HEK293 (cell line): ENCODE data around the gene PLPPR1.

Experiments
- CTCF ChIA-PET: fragments of 350-600 bp; formaldehyde crosslinking; extraction: SDS; loops from one replicate; lab custom pipeline; 2021; ENCODE audit warnings: antibody characterized with exemption; lab: Yijun Ruan, JAX
- POLR2A ChIA-PET: fragments of 300-600 bp; formaldehyde crosslinking; extraction: SDS; loops from one replicate; lab custom pipeline; 2020; ENCODE audit warnings: antibody characterized with exemption, inconsistent platforms; lab: Yijun Ruan, JAX
- H3K27ac ChIP-seq: fragments of 200-500 bp; sonication (Bioruptor generic); 2 replicates; pipeline ENCODE4 v1.5.1; 2014; ENCODE audit warnings: low read depth, low read length, control low read depth, inconsistent platforms; ENCODE audit errors: extremely low read depth
- H3K36me3 ChIP-seq, 2 experiments: fragments of 200-500 bp in 1 of 2; sonication (Bioruptor generic) in 1 of 2; 1 replicate in 1 of 2; 2 replicates in 1 of 2; pipeline ENCODE4 v1.5.1; 2014 to 2017; ENCODE audit warnings: inconsistent platforms in 2 of 2, low read length in 2 of 2; ENCODE audit not compliant: control insufficient read depth in 2 of 2, insufficient read depth in 1 of 2
- H3K4me1 ChIP-seq: fragments of 200-500 bp; sonication (Bioruptor generic); 2 replicates; pipeline ENCODE4 v1.5.1; 2014; ENCODE audit warnings: mild to moderate bottlenecking, low read length, inconsistent platforms; ENCODE audit not compliant: control insufficient read depth, insufficient read depth
- H3K4me3 ChIP-seq: 2 replicates; pipeline ENCODE4 v1.5.1; 2011; ENCODE audit warnings: low read depth, mild to moderate bottlenecking, control low read depth, low read length, moderate library complexity
- H3K9me3 ChIP-seq: fragments of 200-500 bp; sonication (Bioruptor generic); 2 replicates; pipeline ENCODE4 v1.5.1; 2014; ENCODE audit warnings: low read depth, low read length, inconsistent platforms; ENCODE audit not compliant: control insufficient read depth, insufficient read depth
- KLF7 ChIP-seq: fragments of 450-650 bp; formaldehyde crosslinking; IDR thresholded peaks from 2 replicates; pipeline ENCODE4 v1.5.1; 2016; ENCODE audit warnings: missing biosample characterization, missing genetic modification characterization, borderline replicate concordance
- SP3 ChIP-seq: fragments of 450-650 bp; formaldehyde crosslinking; IDR thresholded peaks from 2 replicates; pipeline ENCODE4 v1.5.1; 2016; ENCODE audit warnings: missing biosample characterization, missing genetic modification characterization
- ZNF112 ChIP-seq: fragments of 450-650 bp; formaldehyde crosslinking; IDR thresholded peaks from 2 replicates; pipeline ENCODE4 v1.5.0; 2017; ENCODE audit warnings: missing biosample characterization, missing genetic modification characterization
- ZNF146 ChIP-seq: fragments of 450-650 bp; formaldehyde crosslinking; IDR thresholded peaks from 2 replicates; pipeline ENCODE4 v1.5.1; 2016; ENCODE audit warnings: missing biosample characterization, missing genetic modification characterization
- ZNF174 ChIP-seq: fragments of 450-650 bp; formaldehyde crosslinking; IDR thresholded peaks from 2 replicates; pipeline ENCODE4 v1.5.0; 2017; ENCODE audit warnings: missing biosample characterization, mild to moderate bottlenecking, missing genetic modification characterization
- ZNF24 ChIP-seq: fragments of 450-650 bp; formaldehyde crosslinking; IDR thresholded peaks from 2 replicates; pipeline ENCODE4 v1.5.1; 2016; ENCODE audit warnings: missing biosample characterization, missing genetic modification characterization
- ZNF571 ChIP-seq: fragments of 450-650 bp; formaldehyde crosslinking; IDR thresholded peaks from 2 replicates; pipeline ENCODE4 v1.5.0; 2017; ENCODE audit warnings: missing biosample characterization, missing genetic modification characterization
- ZNF600 ChIP-seq: fragments of 450-650 bp; formaldehyde crosslinking; IDR thresholded peaks from 2 replicates; pipeline ENCODE4 v1.5.1; 2016; ENCODE audit warnings: missing biosample characterization, missing genetic modification characterization
- ZNF624 ChIP-seq: fragments of 450-650 bp; formaldehyde crosslinking; IDR thresholded peaks from 2 replicates; pipeline ENCODE4 v1.5.1; 2017; ENCODE audit warnings: missing biosample characterization, missing genetic modification characterization
- ZNF837 ChIP-seq: fragments of 450-650 bp; formaldehyde crosslinking; IDR thresholded peaks from 2 replicates; pipeline ENCODE4 v1.5.1; 2016; ENCODE audit warnings: missing biosample characterization, missing genetic modification characterization
- TF ChIP-seq, protein P1 (sequence below): fragments of 450-650 bp; formaldehyde crosslinking; IDR thresholded peaks from 2 replicates; pipeline ENCODE4 v1.5.1; 2017; ENCODE audit warnings: missing biosample characterization, missing genetic modification characterization
- TF ChIP-seq, protein P2 (sequence below): fragments of 450-650 bp; formaldehyde crosslinking; IDR thresholded peaks from 2 replicates; pipeline ENCODE4 v1.5.1; 2017; ENCODE audit warnings: missing biosample characterization, missing genetic modification characterization
- TF ChIP-seq, protein P3 (sequence below): fragments of 450-650 bp; formaldehyde crosslinking; IDR thresholded peaks from 2 replicates; pipeline ENCODE4 v1.5.1; 2016; ENCODE audit warnings: missing biosample characterization, missing genetic modification characterization, borderline replicate concordance

Gene PLPPR1

DNA sequence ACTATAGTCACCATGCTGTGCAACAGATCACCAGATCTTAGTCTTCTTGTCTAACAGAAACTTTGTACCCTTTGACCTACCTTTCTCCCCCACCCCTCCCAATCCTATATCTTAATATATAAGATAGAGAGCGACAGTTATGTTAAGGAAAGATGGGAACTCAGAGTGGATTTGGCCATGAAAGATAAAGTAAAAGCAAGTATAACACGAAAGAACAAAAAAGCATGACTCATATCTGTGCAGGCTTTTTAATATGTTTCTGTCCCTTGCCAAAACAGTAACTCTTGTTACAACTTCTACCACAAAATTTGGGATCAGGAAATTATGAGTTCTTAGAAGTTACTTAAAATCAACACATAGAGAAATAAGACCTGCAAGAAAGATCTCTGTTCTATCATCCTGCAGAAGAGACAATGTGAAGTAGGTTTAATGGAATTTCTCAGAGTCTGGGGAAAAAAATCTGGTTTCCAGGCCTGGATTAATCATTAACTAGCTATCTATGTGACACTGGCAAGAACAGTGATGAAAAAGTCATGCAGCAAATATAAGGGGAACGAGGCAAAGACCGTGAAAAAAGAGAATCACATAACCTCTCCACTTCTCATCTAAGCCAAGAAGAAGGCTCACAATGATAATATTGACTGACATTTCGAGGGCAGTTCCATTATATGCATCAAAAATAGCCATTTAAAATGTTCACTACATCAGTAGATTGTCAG lies 337.7 kb downstream of the PLPPR1 start:
- Histone ChIP-seq H3K27ac (no peak overlapping the region), H3K9me3 (no peaks in the 10 kb centered on the region), H3K36me3 (no peaks in the 10 kb centered on the region), H3K4me3 (no peak overlapping the region), H3K4me1 (no peaks in the 10 kb centered on the region)
- ChIA-PET CTCF (no interaction called here), POLR2A (no interaction called here)
- TF ChIP-seq KLF7, result no peak
- TF ChIP-seq ZNF600 (tag by site-specific recombination), result no peak
- TF ChIP-seq, protein P1, sequence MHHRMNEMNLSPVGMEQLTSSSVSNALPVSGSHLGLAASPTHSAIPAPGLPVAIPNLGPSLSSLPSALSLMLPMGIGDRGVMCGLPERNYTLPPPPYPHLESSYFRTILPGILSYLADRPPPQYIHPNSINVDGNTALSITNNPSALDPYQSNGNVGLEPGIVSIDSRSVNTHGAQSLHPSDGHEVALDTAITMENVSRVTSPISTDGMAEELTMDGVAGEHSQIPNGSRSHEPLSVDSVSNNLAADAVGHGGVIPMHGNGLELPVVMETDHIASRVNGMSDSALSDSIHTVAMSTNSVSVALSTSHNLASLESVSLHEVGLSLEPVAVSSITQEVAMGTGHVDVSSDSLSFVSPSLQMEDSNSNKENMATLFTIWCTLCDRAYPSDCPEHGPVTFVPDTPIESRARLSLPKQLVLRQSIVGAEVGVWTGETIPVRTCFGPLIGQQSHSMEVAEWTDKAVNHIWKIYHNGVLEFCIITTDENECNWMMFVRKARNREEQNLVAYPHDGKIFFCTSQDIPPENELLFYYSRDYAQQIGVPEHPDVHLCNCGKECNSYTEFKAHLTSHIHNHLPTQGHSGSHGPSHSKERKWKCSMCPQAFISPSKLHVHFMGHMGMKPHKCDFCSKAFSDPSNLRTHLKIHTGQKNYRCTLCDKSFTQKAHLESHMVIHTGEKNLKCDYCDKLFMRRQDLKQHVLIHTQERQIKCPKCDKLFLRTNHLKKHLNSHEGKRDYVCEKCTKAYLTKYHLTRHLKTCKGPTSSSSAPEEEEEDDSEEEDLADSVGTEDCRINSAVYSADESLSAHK (tag by site-specific recombination), result no peak
- TF ChIP-seq ZNF24, result no peak

DNA sequence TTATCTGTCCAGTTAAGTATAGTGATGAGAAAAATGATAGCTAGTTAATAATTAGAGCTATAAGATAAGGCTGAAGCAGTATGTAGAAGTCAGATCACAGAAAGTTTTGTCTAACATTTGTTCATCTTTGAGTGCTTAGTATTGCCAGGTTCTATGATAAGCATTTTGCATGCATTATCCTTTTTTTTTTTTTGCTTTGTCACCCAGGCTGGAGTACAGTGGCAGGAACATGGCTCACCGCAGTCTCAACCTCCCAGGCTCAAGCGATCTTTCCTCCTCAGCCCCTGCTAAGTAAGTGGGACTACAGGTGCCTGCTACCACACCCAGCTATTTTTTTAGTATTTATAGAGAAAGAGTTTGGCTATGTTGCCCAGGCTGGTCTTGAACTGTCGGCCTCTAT lies 338.8 kb downstream of the PLPPR1 start:
- Histone ChIP-seq H3K9me3 (no peaks in the 10 kb centered on the region), H3K27ac (no peak overlapping the region), H3K36me3 (no peaks in the 10 kb centered on the region), H3K4me1 (no peaks in the 10 kb centered on the region), H3K4me3 (no peak overlapping the region)
- POLR2A ChIA-PET, result no interaction called here
- CTCF ChIA-PET, result interaction anchor here (0.6 to 1.0 kb wide), 6 partner anchors 14 to 851 kb away, joined by 3 to 5 read pairs (median 4); no protein-coding TSS in a partner anchor
- TF ChIP-seq ZNF174 (no peak), ZNF146 (tag by site-specific recombination) (no peak)

DNA sequence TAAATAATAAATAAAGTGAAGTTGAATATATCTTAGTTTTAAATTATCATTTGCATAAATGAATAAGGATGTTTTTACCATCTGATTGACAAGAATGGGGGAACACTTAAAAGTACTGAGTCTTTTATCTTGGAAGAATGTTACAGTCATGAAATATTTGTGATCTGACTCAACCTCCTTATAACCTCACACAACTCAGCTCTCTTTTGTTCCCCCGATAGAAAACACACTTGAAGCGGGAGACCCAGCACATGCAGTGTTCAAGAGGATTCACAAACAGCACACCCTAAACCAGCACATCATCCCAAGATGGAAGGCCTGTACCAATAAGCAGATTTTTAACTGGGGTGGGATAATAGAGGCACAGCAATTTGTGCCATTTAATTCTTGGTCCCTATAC lies 340.8 kb downstream of the PLPPR1 start:
- ChIA-PET POLR2A (no interaction called here), CTCF (interaction anchor here (1.0 to 7.2 kb wide), 2 partner anchors 19 to 57 kb away, joined by 4 to 38 read pairs; no protein-coding TSS in a partner anchor)
- Histone ChIP-seq H3K9me3 (no peaks in the 10 kb centered on the region), H3K4me3 (no peak overlapping the region), H3K27ac (no peak overlapping the region), H3K4me1 (no peaks in the 10 kb centered on the region), H3K36me3 (no peaks in the 10 kb centered on the region)
- no peak for TF ChIP-seq SP3 (tag by site-specific recombination)
- TF ChIP-seq ZNF624, result no peak
- TF ChIP-seq ZNF112 (tag by site-specific recombination), result no peak
- TF ChIP-seq ZNF837 (tag by site-specific recombination), result no peak
- TF ChIP-seq, protein P2, sequence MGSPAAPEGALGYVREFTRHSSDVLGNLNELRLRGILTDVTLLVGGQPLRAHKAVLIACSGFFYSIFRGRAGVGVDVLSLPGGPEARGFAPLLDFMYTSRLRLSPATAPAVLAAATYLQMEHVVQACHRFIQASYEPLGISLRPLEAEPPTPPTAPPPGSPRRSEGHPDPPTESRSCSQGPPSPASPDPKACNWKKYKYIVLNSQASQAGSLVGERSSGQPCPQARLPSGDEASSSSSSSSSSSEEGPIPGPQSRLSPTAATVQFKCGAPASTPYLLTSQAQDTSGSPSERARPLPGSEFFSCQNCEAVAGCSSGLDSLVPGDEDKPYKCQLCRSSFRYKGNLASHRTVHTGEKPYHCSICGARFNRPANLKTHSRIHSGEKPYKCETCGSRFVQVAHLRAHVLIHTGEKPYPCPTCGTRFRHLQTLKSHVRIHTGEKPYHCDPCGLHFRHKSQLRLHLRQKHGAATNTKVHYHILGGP (tag by site-specific recombination), result no peak
- no peak for TF ChIP-seq ZNF571 (tag by site-specific recombination)

DNA sequence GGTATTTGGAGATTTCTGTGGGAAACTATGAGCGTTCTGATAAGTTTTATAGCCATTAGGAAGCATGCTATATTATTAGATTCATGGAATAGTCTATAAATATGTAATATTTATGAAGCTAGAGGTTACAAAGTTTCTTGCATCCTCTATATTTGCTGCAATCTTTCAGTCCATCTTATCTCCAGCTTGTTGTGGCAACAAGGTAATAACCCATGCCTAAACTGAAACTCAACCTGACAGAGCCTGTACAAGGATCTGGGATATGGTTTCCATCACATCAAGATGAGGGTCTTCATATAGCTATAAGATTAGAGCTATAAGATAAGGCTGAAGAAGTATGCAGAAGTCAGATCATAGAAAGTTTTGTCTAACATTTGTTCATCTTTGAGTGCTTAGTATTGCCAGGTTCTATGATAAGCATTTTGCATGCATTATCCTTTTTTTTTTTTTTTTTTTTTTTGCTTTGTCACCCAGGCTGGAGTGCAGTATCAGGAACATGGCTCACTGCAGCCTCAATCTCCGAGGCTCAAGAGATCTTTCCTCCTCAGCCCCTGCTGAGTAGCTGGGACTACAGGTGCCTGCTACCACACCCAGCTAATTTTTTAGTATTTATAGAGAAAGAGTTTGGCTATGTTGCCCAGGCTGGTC lies 341.5 kb downstream of the PLPPR1 start:
- TF ChIP-seq, protein P3, sequence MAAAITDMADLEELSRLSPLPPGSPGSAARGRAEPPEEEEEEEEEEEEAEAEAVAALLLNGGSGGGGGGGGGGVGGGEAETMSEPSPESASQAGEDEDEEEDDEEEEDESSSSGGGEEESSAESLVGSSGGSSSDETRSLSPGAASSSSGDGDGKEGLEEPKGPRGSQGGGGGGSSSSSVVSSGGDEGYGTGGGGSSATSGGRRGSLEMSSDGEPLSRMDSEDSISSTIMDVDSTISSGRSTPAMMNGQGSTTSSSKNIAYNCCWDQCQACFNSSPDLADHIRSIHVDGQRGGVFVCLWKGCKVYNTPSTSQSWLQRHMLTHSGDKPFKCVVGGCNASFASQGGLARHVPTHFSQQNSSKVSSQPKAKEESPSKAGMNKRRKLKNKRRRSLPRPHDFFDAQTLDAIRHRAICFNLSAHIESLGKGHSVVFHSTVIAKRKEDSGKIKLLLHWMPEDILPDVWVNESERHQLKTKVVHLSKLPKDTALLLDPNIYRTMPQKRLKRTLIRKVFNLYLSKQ, result no peak
- TF ChIP-seq ZNF624, result no peak
- POLR2A ChIA-PET, result interaction anchor here (0.7 kb wide), 1 partner anchor 93 kb away, joined by 5 read pairs; no protein-coding TSS in a partner anchor
- no peaks in the 10 kb centered on the region for H3K9me3 ChIP-seq
- no peaks in the 10 kb centered on the region for H3K4me1 ChIP-seq
- H3K4me3 ChIP-seq, result no peak overlapping the region
- no peak overlapping the region for H3K27ac ChIP-seq
- CTCF ChIA-PET, result interaction anchor here (1.0 to 7.2 kb wide), 2 partner anchors 18 to 58 kb away, joined by 4 to 38 read pairs; no protein-coding TSS in a partner anchor
- no peaks in the 10 kb centered on the region for H3K36me3 ChIP-seq
